ENCODE measurements around the gene RBMS3.

DNA sequence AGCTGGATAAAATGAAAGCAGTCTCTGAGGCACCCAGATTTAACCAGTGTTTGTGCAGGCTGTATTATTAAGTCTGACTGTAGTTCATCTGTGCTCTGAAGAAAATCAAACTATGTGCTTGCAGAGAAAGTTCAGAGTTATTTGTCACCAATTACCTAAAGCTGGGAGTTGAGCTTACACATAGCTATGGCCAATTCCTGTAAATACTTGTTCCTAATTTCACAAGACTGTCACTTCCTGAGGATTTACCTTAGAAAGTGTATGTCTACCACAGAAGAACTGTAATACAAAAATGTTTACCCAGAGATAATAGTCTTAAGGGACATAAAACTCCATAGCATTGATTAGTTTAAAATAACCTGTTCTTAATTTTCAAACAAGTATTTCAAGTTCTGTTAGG lies 697.2 kb downstream of the RBMS3 start:
- TF ChIP-seq EZH2 (IDR thresholded peaks at IDR 0.05; ENCODE audit: low read length, missing control alignments) = no peak
- TF ChIP-seq, protein P1, sequence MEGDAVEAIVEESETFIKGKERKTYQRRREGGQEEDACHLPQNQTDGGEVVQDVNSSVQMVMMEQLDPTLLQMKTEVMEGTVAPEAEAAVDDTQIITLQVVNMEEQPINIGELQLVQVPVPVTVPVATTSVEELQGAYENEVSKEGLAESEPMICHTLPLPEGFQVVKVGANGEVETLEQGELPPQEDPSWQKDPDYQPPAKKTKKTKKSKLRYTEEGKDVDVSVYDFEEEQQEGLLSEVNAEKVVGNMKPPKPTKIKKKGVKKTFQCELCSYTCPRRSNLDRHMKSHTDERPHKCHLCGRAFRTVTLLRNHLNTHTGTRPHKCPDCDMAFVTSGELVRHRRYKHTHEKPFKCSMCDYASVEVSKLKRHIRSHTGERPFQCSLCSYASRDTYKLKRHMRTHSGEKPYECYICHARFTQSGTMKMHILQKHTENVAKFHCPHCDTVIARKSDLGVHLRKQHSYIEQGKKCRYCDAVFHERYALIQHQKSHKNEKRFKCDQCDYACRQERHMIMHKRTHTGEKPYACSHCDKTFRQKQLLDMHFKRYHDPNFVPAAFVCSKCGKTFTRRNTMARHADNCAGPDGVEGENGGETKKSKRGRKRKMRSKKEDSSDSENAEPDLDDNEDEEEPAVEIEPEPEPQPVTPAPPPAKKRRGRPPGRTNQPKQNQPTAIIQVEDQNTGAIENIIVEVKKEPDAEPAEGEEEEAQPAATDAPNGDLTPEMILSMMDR (conservative IDR thresholded peaks at IDR 0.05 in 1 of 2, IDR thresholded peaks at IDR 0.05 in 1 of 2; ENCODE audit: low read depth in 1 of 2, low read length in 2 of 2) = no peak
